ENCODE data around the gene EFEMP1. TPM values are rescaled to one million over a fixed set of nuclear protein-coding genes. Genes with fewer than 3 reads are reported as not detected.

EFEMP1 gene
- total and polyA plus RNA-seq, 9 of the 15 experiments (the other 6 are each of a cell fraction or from before 2014, with no cell fraction given), result 0.05 to 6.2 (median 0.22) TPM

- TF ChIP-seq, protein P1, sequence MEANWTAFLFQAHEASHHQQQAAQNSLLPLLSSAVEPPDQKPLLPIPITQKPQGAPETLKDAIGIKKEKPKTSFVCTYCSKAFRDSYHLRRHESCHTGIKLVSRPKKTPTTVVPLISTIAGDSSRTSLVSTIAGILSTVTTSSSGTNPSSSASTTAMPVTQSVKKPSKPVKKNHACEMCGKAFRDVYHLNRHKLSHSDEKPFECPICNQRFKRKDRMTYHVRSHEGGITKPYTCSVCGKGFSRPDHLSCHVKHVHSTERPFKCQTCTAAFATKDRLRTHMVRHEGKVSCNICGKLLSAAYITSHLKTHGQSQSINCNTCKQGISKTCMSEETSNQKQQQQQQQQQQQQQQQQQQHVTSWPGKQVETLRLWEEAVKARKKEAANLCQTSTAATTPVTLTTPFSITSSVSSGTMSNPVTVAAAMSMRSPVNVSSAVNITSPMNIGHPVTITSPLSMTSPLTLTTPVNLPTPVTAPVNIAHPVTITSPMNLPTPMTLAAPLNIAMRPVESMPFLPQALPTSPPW (CRISPR knock-in tag; IDR thresholded peaks at IDR 0.05), result 0 out of 2 replicates have a peak, but pooled peaks have one; percentile 14
- TF ChIP-seq ZNF3 (CRISPR knock-in tag; IDR thresholded peaks at IDR 0.05), result no peak
- no peak for TF ChIP-seq SAFB2 (IDR thresholded peaks at IDR 0.05; ENCODE audit: borderline replicate concordance, low read depth, low read length, severe bottlenecking)
- TF ChIP-seq PYGO2 (tag; IDR thresholded peaks at IDR 0.05), result no peak
- TF ChIP-seq TEAD4 (IDR thresholded peaks at IDR 0.05; ENCODE audit: low read length), result no peak
- TF ChIP-seq TEAD4 (CRISPR knock-in tag; IDR thresholded peaks at IDR 0.05; ENCODE audit: borderline replicate concordance), result no peak
- TF ChIP-seq TCF7L2 (IDR thresholded peaks at IDR 0.05; ENCODE audit: low read depth, low read length), result no peak
- TF ChIP-seq GATAD2A (IDR thresholded peaks at IDR 0.05), result no peak
- no peak for TF ChIP-seq ZNF644 (tag; IDR thresholded peaks at IDR 0.05; ENCODE audit: low read depth)
- TF ChIP-seq, protein P2, sequence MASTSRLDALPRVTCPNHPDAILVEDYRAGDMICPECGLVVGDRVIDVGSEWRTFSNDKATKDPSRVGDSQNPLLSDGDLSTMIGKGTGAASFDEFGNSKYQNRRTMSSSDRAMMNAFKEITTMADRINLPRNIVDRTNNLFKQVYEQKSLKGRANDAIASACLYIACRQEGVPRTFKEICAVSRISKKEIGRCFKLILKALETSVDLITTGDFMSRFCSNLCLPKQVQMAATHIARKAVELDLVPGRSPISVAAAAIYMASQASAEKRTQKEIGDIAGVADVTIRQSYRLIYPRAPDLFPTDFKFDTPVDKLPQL (IDR thresholded peaks at IDR 0.05; ENCODE audit: extremely low read depth, insufficient read length), result no peak
- no peak for TF ChIP-seq ZNF695 (CRISPR knock-in tag; IDR thresholded peaks at IDR 0.05)
- TF ChIP-seq, protein P3, sequence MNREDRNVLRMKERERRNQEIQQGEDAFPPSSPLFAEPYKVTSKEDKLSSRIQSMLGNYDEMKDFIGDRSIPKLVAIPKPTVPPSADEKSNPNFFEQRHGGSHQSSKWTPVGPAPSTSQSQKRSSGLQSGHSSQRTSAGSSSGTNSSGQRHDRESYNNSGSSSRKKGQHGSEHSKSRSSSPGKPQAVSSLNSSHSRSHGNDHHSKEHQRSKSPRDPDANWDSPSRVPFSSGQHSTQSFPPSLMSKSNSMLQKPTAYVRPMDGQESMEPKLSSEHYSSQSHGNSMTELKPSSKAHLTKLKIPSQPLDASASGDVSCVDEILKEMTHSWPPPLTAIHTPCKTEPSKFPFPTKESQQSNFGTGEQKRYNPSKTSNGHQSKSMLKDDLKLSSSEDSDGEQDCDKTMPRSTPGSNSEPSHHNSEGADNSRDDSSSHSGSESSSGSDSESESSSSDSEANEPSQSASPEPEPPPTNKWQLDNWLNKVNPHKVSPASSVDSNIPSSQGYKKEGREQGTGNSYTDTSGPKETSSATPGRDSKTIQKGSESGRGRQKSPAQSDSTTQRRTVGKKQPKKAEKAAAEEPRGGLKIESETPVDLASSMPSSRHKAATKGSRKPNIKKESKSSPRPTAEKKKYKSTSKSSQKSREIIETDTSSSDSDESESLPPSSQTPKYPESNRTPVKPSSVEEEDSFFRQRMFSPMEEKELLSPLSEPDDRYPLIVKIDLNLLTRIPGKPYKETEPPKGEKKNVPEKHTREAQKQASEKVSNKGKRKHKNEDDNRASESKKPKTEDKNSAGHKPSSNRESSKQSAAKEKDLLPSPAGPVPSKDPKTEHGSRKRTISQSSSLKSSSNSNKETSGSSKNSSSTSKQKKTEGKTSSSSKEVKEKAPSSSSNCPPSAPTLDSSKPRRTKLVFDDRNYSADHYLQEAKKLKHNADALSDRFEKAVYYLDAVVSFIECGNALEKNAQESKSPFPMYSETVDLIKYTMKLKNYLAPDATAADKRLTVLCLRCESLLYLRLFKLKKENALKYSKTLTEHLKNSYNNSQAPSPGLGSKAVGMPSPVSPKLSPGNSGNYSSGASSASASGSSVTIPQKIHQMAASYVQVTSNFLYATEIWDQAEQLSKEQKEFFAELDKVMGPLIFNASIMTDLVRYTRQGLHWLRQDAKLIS (CRISPR knock-in tag; IDR thresholded peaks at IDR 0.05), result no peak
- TF ChIP-seq TARDBP (IDR thresholded peaks at IDR 0.05), result no peak
- no peak for TF ChIP-seq KAT8 (IDR thresholded peaks at IDR 0.05; ENCODE audit: low read depth)
- peak; percentile 77 for TF ChIP-seq JUN (IDR thresholded peaks at IDR 0.05; ENCODE audit: borderline replicate concordance, low read depth, low read length)
- TF ChIP-seq JUN (CRISPR knock-in tag; IDR thresholded peaks at IDR 0.05; ENCODE audit: borderline replicate concordance), result no peak
- TF ChIP-seq RBM25 (IDR thresholded peaks at IDR 0.05; ENCODE audit: low read depth, low read length, severe bottlenecking), result no peak
- TF ChIP-seq SP2 (IDR thresholded peaks at IDR 0.05; ENCODE audit: extremely low read depth, low read depth, low read length, poor library complexity, severe bottlenecking), result no peak
- no peak for TF ChIP-seq ZNF316 (IDR thresholded peaks at IDR 0.05)
- TF ChIP-seq KLF13 (tag; IDR thresholded peaks at IDR 0.05; ENCODE audit: borderline replicate concordance, low read depth), result no peak
- TF ChIP-seq U2AF1 (optimal IDR thresholded peaks at IDR 0.05; ENCODE audit: low read depth, low read length), result no peak
- 0 out of 2 replicates have a peak, but pooled peaks have one; percentile 14 for TF ChIP-seq ATF7 (IDR thresholded peaks at IDR 0.05)
Observed at GRCh38 chr2:55901322-55901721, 22.3 kb downstream of the EFEMP1 start (continued).

Data from K562 (cell line).